ENCODE measurements around the gene SKIC2.

The SKIC2 gene

DNA sequence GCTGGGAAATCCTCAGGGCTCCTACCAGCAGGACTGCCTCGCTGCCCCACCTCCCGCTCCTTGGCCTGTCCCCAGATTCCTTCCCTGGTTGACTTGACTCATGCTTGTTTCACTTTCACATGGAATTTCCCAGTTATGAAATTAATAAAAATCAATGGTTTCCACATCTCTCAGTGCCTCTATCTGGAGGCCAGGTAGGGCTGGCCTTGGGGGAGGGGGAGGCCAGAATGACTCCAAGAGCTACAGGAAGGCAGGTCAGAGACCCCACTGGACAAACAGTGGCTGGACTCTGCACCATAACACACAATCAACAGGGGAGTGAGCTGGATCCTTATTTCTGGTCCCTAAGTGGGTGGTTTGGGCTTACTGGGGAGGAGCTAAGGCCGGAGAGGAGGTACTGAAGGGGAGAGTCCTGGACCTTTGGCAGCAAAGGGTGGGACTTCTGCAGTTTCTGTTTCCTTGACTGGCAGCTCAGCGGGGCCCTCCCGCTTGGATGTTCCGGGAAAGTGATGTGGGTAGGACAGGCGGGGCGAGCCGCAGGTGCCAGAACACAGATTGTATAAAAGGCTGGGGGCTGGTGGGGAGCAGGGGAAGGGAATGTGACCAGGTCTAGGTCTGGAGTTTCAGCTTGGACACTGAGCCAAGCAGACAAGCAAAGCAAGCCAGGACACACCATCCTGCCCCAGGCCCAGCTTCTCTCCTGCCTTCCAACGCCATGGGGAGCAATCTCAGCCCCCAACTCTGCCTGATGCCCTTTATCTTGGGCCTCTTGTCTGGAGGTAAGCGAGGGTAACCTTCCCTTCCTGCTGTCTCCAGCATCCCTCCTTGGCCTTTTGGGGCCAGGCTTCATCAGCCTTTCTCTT is 13.2 kb upstream of the SKIC2 start, which contains the start of gene CFB:
Gene CFB (plus strand): TSS at position 589 of the 863 bp plus-strand sequence. CDS start 127 bp downstream, at position 716.
- no peak for DNase-seq (ENCODE audit: low read depth in 1 of 2, low spot score in 1 of 2)

DNA sequence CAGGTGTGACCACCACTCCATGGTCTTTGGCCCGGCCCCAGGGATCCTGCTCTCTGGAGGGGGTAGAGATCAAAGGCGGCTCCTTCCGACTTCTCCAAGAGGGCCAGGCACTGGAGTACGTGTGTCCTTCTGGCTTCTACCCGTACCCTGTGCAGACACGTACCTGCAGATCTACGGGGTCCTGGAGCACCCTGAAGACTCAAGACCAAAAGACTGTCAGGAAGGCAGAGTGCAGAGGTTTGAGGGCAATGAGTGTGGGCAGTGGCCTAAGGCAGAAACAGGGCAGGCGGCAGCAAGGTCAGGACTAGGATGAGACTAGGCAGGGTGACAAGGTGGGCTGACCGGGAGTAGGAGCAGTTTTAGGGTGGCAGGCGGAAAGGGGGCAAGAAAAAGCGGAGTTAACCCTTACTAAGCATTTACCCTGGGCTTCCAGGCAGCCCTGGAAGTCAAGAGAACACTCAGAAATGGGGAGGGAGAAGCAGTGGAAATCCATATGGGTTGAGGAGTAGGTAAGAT is 12.5 kb upstream of the SKIC2 start:
- no peak for DNase-seq (ENCODE audit: low read depth in 1 of 2, low spot score in 1 of 2)

DNA sequence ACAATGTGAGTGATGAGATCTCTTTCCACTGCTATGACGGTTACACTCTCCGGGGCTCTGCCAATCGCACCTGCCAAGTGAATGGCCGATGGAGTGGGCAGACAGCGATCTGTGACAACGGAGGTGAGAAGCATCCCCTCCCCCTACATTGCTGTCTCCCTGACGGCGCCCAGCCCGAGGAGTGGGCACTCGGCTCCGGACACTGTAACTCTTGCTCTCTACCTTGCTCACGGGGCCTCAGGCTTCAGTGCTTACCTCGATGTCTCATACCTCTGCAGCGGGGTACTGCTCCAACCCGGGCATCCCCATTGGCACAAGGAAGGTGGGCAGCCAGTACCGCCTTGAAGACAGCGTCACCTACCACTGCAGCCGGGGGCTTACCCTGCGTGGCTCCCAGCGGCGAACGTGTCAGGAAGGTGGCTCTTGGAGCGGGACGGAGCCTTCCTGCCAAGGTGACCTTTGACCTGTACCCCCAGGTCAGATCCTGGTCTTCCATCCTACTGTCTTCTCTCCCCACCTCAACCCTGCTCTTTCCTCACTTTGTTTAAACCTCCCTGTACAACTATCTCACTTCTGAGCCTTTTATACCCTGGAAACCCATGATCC is 11.8 kb upstream of the SKIC2 start:
- no peak for DNase-seq (ENCODE audit: low read depth in 1 of 2, low spot score in 1 of 2)

DNA sequence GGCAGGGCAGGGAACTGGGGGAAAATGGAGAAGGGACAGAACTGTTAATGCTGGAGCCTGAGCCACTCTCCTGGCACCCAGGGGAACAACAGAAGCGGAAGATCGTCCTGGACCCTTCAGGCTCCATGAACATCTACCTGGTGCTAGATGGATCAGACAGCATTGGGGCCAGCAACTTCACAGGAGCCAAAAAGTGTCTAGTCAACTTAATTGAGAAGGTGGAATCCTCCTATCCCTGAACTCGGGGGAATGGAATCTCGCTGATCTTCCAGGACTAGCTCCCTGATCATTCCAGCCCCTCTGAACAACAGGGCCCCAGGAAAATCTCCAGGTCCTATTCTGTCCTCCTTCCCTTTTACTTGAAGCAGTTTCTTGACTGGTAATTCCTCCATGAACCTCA is 11.1 kb upstream of the SKIC2 start:
- no peak for DNase-seq (ENCODE audit: low read depth in 1 of 2, low spot score in 1 of 2)

DNA sequence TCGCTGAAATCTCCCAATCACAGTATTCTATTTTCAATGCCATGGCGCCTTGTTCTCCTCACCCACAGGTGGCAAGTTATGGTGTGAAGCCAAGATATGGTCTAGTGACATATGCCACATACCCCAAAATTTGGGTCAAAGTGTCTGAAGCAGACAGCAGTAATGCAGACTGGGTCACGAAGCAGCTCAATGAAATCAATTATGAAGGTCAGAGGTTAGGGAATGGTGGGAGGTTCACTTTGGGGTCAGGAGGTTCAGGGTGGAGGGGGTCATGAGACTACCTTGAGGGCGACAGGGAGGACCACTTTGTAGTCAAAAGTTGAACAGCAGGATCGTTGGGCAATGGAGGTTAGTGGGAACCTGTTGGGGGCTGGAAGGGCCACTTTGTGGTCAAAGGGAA is 10.7 kb upstream of the SKIC2 start:
- no peak for DNase-seq (ENCODE audit: low read depth in 1 of 2, low spot score in 1 of 2)

DNA sequence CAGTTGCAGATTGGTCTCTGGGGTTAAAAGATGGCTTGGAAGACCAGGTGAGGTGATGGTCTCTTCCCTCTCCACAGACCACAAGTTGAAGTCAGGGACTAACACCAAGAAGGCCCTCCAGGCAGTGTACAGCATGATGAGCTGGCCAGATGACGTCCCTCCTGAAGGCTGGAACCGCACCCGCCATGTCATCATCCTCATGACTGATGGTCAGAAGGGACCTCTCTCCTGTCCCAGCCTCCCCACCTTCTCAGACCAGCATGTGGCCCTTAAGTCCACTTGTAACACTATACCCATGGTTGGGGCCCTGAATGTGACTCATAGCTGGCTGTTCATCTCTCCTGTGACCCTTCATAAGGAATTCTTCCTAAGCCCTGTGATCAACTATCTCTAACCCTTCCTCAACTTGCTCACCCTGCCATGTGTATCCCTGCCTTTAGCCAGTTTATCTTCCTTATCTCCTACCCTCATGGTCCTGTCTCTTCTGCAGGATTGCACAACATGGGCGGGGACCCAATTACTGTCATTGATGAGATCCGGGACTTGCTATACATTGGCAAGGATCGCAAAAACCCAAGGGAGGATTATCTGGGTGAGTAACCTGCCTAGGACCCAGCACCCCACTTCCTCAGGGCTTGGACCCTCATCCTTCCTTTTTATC is 10.1 kb upstream of the SKIC2 start:
- no peak for DNase-seq (ENCODE audit: low read depth in 1 of 2, low spot score in 1 of 2)

DNA sequence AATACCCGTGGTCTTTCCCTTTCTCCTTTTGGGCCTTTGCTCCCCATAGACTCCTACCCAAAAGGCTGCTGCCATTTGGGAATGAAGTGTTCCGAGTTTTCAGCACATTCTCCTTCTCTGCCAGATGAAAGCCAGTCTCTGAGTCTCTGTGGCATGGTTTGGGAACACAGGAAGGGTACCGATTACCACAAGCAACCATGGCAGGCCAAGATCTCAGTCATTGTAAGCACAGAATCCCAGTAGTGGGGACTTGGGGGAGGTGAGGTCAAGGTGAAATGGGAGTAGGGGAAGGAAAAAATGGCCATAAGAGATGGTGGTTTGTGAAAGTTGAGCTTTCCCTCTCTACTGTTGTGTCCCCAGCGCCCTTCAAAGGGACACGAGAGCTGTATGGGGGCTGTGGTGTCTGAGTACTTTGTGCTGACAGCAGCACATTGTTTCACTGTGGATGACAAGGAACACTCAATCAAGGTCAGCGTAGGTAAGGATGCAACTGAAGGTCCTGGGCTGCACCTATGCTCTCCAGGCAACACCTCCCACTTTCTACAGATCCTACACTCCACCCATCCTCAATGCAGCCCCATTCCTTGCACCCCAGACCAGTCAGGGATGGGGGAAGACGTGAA is 8.9 kb upstream of the SKIC2 start:
- DNase-seq (ENCODE audit: low read depth in 1 of 2, low spot score in 1 of 2) = no peak

DNA sequence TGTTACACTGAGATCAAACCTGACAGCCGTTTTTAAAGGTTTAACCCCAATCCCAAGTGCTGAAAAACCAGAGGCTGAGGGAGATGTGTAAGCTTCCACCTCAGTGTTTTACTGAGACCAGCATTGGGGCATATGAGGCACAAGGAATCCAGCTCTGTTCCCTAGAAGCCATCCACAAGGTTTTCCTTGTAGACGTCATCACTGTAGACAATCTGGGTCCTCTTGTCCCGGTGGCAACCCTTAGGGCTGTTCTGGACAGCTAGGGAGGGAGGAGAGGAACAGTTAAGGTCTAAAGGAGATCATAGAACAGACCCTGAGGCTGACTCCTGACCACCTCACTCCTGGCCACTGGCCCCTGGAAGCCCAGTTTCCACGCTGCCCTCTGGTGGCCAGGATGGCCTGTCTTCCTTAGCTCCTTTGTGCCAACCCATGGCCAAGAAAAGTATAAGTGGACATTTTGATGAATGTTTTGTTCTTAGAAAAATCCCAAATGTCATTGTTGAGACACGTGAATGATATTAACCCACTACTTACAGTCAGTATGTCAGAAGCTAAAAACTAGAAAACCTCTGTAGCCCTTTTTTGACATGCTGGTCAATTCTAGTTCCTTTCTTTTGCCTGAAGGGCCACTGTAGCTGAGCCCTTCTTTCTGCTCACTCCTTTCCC is 6.7 kb upstream of the SKIC2 start:
- DNase-seq (ENCODE audit: low read depth in 1 of 2, low spot score in 1 of 2) = no peak

DNA sequence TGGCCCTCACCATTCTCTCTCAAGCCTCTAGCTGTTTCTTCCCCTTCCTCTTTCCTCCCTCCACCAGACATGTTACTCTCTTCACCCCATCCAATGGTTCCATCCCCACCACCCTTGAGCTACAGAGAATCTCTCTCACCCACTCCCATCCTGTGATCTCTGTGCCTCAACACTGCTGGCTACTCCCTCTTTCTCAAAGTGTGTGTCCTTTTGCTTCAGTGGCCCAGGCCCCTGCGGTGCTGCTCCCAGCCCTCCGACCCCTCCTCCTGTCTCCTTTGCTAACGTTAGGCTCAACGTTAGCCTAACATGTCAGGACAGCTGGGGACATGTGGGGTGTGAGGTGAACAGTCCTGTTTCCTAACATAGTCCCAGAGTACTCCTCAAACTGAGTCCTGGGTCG is 6.1 kb upstream of the SKIC2 start:
- DNase-seq (ENCODE audit: low read depth in 1 of 2, low spot score in 1 of 2) = no peak

DNA sequence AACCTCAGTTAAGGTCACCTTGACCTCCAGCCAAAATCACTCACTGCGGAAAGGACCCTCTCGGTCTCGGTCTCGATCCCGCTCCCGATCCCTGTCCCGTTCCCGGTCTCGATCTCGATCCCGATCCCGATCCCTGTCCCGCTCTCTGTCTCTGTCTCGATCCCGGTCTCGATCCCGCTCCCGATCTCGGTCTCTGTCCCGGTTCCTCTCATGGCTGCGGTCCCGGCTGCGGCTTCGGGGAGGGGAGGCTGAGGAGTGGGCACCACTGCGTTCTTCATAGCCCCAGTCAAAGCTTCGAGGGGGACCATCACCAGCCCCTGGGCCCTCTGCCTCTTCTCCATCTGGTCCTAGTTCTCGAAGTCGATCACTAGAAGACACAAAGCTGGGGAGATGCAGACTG is 4.5 kb upstream of the SKIC2 start:
- no peak for DNase-seq (ENCODE audit: low read depth in 1 of 2, low spot score in 1 of 2)

DNA sequence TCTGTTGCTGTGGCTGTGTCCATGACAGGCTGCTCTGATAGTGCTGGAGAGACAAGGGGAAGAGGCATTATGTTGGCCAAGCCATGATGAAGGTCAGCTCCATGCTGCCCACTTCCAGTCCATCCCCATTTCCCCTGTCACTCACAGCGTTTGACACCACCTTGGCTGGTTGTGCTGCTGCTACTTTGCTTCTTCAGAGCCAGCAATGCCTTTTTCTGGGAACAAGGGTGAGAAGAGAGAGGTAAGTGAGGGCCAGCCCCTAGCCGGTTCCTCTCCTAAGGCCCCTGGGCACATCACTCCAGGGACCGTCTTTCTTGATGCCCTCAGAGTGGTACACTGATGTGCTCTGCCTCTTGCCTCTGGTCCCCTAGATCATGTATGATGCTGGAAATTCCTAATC is 2.2 kb upstream of the SKIC2 start:
- no peak for DNase-seq (ENCODE audit: low read depth in 1 of 2, low spot score in 1 of 2)

DNA sequence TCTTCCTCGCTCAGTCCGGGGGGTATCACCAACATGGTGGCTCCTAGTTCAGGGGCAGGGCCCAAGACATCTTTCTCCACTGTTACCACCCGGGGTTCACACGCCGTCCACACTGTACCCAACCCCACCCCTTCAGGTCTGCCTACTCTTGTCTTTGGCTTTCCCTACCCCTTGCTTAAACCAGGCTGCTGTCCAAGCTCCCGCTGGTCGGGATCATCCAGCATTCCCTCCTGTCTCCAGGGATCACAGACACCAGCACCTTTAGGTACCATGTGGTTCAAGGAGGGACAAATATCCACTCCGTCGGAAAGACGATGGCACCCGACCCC is 599 bp upstream of the SKIC2 start:
- DNase-seq (ENCODE audit: low read depth in 1 of 2, low spot score in 1 of 2) = no peak

DNA sequence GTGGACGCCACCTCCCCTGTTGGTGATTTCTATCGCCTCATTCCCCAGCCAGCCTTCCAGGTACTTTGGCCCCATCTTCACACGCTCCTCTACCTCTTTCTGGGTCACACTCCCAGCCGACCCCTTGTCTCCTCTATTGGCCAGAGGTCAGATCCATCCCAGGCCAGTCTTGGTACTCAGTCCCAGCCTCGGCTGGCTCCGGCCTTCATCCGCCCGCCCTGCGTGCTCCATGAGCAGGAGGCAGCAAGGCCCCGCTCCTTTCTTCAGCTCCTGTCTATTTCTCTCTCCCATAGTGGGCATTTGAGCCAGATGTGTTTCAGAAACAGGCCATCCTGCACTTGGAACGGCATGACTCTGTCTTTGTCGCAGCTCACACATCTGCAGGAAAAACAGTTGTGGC is 2.6 kb downstream of the SKIC2 start:
- no peak for DNase-seq (ENCODE audit: low read depth in 1 of 2, low spot score in 1 of 2)

DNA sequence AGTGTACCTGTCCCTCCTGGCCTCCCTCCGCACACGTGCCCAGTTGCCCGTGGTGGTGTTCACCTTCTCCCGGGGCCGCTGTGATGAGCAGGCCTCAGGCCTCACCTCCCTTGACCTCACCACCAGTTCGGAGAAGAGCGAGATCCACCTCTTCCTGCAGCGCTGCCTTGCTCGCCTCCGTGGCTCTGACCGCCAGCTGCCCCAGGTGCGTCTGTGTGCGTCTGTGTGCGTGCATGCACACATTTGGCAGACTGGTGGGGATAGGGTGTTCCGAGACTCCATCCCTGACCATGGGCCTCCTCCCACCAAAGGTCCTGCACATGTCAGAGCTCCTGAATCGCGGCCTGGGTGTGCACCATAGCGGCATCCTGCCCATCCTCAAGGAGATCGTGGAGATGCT is 4.9 kb downstream of the SKIC2 start:
- DNase-seq (ENCODE audit: low read depth in 1 of 2, low spot score in 1 of 2) = no peak

DNA sequence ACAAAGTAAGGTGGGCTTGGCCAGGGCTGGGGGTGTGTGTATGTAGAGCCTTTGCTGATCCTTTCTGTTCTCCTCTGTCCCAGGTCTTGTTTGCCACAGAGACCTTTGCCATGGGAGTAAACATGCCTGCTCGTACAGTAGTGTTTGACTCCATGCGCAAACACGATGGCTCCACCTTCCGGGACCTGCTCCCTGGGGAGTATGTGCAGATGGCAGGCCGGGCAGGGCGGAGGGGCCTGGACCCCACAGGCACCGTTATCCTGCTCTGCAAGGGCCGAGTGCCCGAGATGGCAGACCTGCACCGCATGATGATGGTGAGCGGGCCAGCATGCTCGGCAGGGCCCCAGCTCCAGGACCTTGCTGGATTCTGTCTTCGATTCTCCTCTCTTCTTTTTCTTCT is 6.7 kb downstream of the SKIC2 start:
- no peak for DNase-seq (ENCODE audit: low read depth in 1 of 2, low spot score in 1 of 2)

DNA sequence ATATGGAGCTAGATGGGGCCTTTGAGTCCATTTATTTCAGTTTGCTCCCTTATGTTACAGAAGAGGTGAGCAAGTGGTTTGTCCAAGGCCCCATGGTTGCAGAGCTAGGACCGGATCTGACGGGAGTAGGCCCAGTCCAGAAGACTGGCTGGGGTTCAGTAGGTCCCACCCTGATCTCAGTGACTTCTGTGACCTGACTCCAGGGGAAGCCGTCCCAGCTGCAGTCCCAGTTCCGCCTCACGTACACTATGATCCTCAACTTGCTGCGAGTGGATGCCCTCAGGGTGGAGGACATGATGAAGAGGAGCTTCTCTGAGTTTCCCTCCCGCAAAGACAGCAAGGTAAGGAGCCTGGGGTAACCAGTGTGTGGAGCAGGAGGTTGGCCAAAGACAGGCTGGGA is 7.5 kb downstream of the SKIC2 start:
- DNase-seq (ENCODE audit: low read depth in 1 of 2, low spot score in 1 of 2) = no peak

DNA sequence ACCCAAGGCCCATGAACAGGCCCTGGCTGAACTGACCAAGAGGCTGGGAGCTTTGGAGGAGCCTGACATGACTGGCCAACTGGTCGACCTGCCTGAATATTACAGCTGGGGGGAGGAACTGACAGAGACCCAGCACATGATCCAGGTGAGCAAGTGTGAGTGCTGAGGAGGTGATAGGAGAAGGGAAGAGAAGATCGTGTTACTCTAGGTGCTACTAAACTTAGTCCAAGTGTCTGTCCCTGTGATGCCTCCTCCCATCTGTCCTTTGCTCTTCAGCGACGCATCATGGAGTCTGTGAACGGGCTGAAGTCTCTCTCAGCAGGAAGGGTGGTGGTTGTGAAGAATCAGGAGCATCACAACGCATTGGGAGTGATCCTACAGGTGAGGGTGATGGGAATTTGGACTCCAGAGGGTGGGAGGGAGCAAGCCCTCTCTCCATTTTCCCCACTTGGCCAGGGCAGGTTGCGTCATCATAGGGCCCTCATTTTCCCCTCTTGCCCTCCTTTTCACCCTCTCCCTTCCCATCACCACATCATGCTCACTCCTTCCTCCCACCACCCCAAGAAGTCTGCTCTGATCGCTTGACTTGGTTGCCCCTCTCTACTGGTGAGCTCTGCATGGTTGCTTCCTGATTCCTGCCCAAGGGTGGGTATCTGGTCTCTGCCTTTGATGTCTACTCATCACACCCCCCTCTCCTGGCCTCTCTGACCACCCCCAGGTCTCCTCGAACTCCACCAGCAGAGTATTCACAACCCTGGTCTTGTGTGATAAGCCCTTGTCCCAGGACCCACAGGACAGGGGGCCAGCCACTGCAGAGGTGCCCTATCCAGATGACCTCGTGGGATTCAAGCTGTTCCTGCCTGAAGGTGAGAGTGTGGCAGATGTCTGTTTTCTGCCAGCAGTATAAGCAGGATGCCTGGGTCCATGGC is 8.3 kb downstream of the SKIC2 start:
- no peak for DNase-seq (ENCODE audit: low read depth in 1 of 2, low spot score in 1 of 2)

DNA sequence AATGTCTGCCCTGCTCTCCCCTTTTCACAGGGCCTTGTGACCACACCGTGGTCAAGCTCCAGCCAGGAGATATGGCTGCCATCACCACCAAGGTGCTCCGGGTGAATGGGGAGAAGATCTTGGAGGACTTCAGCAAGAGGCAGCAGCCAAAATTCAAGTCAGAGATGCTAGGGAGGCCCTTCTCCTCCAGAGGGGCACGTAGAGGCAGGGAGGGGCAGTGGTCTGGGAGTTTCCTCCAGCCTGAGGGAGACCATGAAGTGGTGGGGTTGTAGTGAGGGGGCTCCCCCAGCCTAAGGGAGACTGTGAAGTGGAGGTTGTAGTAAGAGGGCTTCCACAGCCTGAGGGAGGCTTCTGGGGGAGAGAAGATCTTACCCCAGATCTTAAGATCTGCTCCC is 8.9 kb downstream of the SKIC2 start:
- DNase-seq (ENCODE audit: low read depth in 1 of 2, low spot score in 1 of 2) = no peak

DNA sequence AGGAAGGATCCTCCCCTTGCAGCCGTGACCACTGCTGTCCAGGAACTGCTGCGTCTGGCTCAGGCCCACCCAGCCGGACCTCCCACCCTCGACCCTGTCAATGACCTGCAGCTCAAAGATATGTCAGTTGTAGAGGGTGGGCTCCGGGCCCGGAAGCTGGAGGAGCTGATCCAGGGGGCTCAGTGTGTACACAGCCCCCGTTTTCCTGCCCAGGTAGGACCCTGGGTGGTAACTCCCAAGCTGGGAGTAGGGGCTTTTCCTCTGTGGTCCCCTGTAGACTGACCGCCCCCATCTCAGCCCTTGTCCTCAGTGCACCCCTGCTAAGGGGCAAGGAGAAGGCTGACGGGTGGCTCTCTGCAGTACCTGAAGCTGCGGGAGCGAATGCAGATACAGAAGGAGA is 9.4 kb downstream of the SKIC2 start:
- DNase-seq (ENCODE audit: low read depth in 1 of 2, low spot score in 1 of 2) = no peak

Data from activated T-helper 1 cell treated with anti-CD3 and anti-CD28 coated beads, Interleukin-2, amount 50 U/mL, for 16 hours (primary cell).